HG02852 (cell line): ENCODE results near the gene RBM33.

Source experiments
- ATAC-seq: cut with Tn5 transposase; IDR thresholded peaks from one replicate; pipeline ENCODE4 v1.9.1; 2021; ENCODE audit warnings: mild to moderate bottlenecking, moderate library complexity; ENCODE audit not compliant: unreplicated experiment

RBM33 gene

DNA sequence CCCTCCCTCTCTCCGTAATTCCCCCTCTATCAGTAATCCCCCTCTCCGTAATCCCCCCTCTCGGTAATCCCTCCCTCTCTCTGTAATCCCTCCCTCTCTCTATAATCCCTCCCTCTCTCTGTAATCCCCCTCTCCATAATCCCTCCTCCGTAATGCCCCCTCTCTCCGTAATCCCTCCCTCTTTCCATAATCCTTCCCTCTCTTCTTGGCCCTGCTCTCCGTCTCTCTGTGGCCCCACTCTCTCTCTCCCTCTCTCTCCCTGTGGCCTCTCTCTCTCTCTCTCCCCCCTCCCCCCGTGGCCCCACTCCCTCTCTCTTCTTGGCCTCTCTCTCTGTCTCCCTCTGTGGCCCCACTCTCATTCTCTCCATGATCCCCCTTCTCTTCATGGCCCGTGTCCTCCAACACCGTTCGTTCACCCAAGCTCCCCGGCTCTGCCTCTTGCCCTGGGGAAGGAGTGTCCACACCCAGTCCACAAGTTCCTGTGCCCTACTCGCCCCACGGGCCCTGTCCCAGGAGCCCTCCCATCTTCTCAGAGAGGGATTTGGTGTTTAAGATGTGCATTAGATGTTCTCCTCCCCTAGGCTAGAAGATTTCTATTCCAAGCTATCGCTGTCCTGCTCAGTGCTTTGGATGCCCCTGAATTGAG, 148.0 kb downstream of the RBM33 start:
- ATAC-seq, result no peak

DNA sequence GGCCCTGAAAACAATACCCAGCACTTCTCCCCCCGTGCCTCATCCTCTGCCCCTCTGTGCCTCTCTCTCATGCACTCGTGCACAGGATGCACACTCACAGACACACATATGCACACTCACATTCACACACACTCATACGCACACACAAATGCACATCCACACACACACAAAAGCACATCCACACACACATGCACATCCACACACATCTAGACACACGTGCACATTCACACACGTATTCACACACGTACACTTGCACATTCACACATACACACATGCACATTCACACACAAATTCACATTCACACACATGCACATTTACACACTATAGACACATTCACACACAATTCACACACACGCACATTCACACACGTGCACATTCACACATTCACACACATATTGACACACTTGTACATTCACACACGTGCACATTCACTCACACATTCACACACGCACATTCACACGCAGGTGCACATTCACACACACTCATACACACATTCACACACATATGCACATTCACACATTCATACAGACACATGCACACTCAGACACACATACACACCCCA, 148.6 kb downstream of the RBM33 start:
- ATAC-seq, result no peak

DNA sequence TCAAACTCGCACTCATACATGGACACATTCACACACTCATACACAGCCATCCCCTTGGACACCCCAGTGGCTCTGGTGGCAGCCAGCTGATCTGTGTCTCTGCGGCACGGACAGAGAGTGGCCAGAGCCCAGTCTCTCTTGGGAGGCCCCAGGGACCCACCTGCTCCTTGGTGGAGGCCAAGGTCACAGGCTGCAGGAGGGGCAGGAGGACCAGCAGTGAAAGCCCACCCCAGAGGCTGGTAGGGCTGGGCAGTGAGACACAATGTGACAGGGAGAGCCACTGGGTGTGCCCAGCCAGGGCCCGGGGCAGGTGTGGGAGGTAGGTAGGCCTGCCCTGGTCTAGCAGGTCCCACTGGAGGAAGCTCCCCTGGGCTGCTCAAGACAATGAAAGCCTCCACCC, 149.3 kb downstream of the RBM33 start:
- no peak for ATAC-seq

DNA sequence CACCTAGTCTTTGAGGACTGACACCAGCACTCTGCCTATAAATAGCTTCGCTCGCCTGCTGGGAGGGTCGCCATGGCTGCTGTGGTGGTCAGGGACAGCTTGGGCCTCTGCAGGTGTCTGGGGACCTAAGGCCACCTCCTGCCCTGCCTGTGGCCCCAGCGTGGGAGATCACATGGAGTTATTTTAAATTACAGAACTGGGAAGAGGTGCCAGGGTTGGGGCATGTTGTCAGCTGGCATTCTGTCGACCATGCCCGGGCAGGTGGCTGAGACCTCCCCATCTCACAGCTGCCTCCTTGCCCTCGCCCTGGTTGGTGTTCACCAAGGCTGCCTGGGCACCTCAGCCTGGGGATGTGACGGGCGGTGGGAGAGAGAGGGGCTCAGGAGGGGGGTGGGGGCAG, 149.7 kb downstream of the RBM33 start:
- ATAC-seq, result no peak

DNA sequence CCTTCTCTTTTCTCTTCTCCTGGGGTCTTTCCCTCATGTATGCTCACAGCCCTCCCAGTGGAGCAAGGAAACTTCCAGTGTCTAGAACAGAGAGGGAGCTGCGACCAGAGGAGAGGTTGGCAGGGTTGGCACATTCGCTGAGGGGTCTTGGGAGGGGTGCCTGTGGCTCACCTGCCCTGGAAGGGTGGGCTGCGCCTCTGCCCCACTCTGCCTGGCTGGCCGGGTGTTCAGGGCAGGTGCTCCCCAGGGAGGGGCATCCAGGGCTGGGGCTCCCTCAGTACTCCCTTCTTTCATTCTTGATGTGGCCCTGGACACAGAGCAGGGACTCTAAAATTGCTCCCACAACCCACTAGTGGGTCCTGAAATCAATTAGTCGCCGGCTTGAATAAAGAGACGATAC, 150.9 kb downstream of the RBM33 start:
- no peak for ATAC-seq

DNA sequence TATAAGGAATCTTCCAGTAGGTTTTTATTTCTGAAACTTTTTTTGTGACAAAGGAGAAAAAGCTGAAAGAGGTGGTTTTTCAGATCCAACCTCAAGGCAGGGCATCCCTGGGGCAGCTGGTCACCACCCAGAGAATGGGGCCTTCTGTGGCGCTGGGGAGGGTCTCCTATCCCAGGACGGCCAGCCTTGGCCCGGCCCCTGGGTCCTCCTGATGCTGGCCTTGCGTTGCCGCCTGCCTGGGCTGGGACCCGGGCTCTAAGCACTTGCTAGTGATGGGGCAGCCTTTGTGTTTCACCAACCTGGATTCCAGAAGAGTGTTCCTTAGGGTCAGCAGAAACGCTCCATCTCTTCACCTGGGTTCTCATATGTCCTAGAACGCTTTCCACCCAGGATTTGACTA, 151.5 kb downstream of the RBM33 start:
- ATAC-seq, result no peak

DNA sequence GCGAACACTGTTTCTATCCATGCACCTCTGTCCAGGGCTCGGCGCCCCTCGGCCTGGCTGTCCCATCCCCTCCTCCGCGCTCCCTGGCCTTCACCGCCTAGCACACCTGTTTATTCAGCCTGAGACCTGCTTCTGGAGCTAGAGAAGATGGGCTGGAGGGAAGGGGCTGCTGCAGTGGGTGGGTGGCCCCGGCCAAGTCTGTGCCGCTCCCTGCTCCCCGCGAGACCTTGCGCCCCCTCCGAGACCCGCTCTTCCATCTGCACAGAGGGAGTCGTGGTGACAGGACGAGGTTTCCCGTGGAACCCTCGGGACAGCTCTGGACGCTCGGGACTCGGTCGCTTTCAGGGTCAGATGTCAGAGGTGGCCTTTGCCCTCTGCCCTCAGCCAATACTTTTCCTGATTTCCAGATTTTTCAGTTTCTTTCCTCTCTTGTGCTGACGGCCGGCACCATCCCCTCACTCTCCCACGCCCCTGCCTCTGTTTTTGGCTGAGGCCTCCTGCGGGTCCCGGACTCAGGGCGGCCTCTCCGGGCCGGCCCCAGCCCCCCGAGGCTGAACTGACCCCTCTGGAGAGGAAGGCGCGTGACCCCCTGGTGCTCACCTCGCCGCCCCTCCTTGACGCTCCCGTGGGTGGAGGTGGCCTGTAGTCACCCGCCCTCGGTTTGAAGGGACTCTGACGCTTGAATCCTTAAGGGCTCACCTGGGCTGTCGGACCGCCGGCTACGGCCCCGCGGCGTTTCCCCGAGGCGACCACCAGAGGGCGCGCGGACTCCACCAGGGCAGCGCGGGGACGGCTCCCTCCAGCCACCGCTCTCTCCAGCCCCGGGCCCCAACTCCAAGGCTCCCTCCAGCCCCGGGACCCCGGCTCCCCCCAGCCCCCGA, 152.2 kb downstream of the RBM33 start:
- ATAC-seq, result peak; percentile 55

DNA sequence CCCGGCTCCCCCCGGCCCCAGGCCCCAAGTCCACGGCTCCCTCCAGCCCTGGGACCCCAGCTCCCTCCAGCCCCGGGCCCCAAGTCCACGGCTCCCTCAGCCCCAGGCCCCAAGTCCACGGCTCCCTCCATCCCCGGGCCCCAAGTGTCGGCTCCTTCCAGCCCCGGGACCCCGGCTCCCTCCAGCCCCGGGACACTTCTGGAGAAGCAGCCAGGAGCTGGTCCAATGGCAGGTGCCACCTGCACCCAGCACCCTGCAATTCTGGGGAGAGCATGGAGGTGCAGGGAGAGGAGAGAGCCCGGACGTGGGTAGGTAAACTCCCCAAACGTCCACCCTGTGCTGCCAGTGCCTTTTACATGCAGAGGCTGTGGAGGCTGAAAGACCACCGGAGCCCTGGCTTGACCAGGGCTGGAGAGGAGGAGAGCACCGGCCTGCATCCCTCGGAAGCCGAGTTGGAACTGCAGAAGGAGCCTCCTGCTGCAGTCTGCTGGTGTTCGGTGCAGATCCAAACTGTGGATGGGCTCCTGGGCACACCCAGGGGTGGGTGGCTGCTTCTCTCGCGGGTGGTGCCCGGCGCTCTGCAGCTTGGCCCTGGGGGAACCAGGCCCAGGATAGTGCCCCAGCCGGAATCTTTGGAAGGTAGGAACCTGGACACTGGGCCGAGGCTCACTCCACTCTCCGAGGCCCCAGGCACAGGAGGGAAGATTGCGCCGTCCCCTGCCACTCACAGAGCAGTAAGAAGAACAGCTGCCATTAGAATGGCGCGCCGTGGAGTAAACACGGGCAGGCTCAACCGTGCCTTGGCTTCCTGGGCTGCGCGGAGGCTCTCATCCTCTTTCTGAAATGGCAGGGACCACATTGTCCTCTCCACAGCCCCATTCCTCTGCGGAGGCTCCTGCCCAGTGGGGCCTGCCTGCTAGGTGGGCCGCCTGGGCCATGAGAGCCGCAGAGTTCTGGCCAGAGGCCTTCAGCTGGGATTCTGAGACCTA, 153.1 kb downstream of the RBM33 start:
- ATAC-seq, result no peak

DNA sequence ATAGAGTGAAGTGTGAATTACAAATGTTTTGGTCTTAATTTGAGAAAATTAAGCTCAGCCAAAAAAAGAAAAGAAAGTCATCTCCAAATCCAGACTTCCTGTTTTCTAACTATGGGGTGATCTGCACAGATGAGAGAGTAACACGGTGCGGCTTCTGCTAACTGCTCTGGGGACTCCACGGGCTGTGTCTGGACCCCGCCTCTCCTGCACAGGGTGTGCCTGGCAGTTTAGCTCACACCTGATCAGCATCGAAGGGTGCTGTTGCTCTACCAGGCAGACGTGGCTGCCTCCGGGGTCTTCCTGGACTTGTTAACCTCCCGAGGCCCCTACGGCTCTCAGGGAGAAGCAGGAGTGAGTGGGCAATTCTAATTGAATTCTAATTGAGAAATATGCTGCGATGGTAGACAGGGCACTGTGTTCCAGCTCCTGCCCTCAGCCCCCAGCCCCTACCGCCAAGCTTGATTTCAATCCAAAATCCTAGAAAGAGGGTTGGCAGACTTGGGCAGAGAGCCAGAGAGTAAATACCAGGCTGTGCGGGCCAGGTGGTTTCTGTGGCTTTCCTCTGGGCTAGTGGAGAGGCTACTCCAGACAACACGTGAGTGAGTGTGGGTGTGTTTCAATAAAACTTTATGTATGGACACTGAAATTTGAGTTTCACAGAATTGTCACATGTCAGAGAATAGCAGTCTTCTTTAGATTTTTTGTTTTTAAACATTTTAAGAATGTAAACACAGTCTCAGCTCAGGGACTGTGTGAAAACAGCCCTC, 154.4 kb downstream of the RBM33 start:
- no peak for ATAC-seq

DNA sequence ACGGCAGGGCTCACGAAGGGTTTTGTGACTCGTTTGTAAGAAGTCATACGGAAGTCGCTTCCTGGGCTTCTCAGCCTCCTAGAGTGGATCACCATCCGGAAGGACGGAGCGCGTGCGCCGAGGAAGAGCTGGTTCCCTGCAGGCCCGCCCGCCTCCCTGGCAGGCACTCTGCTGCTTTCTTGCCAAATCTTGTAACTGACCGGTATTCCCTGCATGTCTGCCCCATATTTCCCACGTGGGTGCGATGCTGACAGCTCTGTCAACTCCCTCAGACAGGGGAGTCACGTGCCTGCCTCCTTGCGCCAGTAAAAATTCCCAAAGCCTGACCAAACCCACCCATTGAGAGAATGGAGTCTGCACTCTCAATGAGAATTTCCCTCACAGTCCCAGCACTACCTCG, 155.1 kb downstream of the RBM33 start:
- no peak for ATAC-seq

DNA sequence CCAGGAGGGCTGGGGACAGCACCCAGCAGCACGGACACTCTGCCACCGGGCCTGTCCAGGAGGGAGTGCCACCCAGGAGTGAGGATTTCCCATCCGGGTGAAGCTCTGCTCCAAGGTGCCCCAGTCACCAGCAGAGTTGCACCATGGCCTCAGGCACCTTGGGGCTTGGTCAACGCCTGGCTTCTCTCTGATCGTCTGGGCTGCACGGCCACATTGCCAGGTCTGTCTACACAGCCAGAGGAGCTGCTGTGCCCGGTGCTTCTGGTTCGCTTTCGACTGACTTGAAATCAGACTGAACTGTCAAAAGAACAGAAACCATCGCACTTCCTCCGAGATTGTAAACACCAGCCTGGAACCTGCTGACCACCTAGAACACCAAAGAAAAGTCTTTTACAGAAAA, 155.8 kb downstream of the RBM33 start:
- ATAC-seq, result no peak

DNA sequence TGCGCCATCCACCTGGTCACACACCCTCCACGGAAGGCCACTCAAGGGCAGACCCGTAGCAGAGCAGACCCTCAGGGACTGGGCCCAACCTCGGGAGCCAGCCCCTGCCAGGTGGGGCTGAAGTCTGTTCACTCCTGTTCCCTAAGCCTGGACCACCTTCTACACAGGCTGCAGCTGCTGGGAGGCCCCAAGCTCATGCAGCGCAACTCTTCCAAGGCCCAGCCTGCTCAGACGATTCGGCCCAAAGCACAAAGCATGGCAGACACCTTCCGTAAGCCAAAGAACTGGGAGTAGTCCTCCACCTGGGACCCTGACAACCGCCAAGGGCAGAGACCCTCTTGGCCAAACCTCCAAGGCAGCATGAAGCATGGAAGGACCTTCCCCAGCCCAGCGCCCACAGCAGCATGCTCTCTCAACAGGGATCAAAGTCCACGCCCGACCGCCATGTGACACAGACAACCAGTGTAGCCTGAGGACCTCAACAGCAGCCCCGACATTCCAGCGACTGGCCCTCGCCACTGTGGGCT, 156.3 kb downstream of the RBM33 start:
- ATAC-seq, result no peak

DNA sequence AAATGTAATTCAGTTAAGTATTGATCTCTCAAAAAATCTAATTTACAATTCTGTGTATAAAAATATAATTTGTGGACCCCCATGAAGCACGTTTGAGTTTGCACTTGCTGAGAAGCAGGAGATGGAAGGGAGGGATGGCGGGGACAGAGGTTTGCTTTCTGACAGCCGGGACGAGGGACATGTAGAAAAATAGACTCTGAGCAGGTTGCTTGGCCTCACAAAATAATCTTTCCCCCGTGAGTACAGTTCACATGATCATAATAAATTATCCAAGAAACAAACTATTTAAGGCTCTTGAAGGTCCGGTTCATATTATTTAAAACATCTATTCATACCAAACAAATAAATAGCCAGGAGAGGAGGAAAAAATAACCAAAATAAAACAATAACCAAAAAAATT, 157.8 kb downstream of the RBM33 start:
- no peak for ATAC-seq

DNA sequence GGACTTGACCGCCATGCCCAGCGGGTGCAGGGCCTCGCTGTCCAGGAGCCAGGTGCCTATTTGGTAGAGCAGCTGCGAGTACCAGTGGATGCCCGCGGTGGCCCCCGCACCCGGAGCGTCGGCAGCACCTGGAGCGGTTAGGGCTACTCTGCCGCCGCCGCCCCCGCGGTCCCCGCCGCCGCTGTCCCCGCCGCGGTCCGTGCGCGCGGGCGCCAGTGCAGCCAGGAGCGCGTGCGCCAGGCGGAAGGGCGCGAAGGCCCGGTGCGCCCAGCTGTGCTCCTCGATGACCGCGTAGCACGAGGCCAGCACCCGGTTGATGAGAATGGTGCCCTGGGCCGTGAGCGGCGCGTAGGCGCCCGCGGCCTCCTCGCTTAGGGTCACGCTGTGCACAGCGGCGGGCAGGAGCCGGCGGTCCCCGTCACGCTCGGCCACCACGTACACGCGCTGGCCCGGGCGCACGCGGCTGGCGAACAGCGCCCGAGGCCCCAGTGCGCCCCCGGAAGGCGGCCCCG, 158.5 kb downstream of the RBM33 start:
- no peak for ATAC-seq

DNA sequence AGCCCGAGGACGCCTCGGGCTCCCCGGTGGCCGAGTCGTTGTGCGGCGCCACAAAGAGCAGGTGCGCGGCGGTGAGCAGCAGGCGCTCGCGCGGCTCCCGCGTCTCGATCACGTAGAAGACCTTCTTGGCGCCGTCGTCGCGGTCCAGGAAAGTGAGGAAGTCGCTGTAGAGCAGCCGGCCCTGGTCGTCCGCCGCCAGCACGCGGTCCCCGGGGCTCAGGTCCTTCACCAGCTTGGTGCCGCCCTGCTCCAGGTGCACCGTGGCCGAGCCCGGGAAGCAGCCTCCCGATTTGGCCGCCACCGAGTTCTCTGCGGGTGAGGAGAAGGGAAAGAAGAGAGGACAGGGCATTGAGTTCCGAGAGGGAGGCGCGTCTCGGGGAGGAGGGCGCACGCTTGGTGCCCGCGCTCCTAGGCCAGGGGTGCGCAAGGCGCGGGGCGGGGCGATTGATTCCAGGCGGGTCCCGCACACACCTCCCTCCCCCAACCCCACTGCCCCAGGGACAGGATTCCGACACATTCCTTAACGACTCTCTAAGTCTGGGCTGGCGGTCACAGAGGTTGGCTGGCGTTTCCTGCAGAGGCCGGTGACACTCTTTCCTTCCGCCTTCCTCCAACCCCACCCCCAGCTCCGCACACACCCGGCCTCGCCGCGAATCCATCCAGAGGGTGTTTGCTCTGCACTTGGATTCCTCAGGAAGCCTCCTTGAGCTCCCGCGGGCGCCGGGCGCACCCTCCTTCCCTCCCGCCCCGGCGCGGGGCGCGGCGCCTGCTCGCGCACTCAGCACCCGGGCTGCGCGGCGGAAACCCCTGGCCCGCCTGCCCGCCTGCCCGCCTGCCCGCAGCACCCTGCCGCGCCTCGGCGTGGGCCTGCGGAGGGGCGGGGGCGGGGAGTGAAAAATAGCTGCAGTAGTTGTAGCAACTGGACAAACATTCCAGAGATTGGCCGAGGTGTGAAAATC, 159.2 kb downstream of the RBM33 start:
- no peak for ATAC-seq

DNA sequence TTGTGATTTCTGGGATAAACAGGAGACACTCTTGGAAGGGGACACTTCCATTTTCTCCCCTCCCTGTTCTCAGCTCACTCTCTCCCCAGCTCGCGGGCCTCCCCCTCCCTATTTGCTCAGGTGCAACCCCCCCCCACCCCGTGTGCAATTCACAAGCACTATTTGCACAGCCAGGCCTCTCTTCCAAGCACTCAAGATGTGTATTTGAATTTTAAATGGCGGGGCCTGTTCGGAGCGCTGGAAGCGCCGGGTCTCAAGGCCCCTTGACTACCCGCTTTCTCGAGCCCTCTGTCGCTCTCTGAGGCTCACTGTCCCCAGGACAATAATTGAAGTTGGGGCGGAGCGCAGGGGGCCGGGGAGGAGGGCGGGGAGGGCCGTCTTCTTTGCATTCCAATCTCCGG, 160.0 kb downstream of the RBM33 start:
- no peak for ATAC-seq

DNA sequence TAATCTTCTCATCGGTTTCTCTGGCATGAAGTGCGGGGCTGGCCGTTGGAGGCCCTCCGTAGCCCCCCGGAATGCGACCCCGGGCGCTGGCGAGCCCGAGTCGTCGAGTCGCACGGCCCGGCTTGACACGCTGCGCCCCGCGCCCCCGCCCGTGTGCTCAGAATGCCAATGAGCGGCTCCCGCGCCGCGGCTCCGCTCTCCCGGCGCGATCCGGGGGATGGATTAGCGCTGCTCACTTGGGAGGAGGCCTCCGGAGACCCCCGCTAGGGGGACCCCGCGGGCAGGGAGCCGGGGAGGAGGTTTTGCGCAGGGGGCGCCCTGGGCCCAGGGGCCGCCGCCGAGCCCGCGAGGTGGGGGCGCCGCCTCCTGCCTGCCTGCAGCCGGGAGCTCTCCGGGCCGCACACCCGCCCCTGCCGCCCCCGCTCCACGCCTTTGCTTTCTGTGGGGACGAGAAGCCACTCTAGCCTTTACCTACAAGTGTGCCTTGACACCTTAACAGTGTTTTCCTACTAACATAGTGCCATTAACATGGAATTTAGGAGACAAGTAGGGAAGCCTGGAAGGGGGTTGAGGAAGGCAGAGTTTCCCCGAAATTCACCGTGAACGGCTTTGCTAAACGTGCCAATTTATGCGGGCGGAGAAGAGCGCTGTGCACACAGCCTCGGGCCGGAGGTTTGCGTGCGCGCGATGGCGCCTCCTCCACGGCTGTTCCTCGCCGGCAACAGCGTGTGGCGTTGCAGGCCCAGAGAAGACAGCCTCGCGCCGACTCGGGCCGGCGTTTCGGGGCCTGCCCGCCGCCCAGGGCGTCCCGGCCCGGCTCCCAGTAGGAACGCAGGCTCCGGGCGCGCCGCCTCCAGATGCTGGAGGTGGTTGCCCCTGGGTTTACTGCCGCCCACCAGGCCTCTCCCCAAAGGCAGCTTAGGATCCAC, 160.7 kb downstream of the RBM33 start:
- peak; percentile 45 for ATAC-seq

DNA sequence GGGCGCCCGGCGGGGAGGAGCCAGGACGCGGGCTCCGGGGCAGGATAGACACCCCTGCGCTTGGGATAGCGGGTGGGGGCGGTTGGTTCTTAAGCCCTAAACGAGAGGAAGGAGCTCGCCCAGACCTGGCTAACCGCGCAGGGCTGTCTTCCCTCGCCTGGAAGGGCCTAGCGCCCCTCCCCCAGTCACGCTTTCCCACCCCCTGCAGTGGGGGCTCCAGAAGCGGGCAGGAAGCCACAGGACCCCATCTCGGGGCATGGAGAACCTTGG, 161.3 kb downstream of the RBM33 start:
- ATAC-seq, result no peak
